Measurements from ENCODE around the gene GSTA5.

The GSTA5 gene

DNA sequence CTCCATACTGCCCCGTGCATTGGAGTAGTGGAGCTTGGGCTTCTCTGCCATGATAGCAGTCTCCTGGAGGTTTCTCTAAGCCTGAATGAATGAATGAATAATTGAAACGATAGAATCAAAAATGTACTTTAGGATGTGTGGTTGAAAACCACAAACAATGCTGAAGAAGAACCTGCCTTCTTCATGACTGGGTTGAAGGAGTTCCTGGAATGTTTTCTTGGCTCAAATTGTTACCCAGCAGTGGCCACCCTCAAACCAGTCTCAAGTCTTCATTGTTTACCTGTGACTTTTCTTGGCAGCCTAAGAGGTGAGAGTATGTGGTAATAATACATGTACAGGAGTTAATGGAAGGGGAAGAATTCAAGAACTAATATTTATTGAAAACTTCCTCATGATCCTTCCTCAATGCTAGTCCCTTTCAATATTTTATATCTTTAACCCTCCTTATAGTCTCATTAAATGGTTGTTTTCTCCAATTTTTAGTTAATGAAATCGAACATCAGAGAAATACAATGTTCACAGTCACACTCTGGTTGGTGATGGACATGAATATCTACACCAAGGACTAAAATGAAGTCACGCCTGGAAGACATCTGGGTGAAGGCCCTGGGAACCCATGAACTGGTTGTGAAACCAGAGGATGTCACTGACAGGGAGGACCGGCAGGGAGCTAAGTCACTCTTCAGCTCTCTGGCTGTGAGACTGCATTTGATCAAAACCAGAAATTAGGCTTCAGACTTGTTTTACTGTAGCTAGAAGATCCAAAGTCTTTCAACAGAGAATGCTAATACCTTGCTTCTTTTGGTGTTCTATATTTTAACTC, at the start of gene GSTA5:
GSTA5 (minus strand) TSS at position 51 of the 823 bp plus-strand sequence.
- Histone ChIP-seq H3K4me3 (ENCODE audit: low read depth, low read length) (no peak within 1 kb of the TSS), H3K27ac (ENCODE audit: low read depth, low read length) (no peak within 1 kb of the TSS), H3K9me3 (ENCODE audit: control insufficient read depth, insufficient read depth, low read depth, low read length) (peaks cover 2% of the 10 kb centered on the region; the same call in 1 of the 2 replicates), H3K9ac (ENCODE audit: low read length) (no peak within 1 kb of the TSS), H3K27me3 (ENCODE audit: control insufficient read depth, insufficient read depth, low read length) (no peaks in the 10 kb centered on the region), H3K4me1 (ENCODE audit: control insufficient read depth, insufficient read depth, low read length) (peaks cover 3% of the 10 kb centered on the region; the same call in 1 of the 2 replicates), H3K36me3 (ENCODE audit: control insufficient read depth, insufficient read depth, low read length) (no peaks in the 10 kb centered on the region)

- H3K9ac ChIP-seq (ENCODE audit: low read length): no peak overlapping the region
- H3K4me1 ChIP-seq (ENCODE audit: control insufficient read depth, insufficient read depth, low read length): no peaks in the 10 kb centered on the region
- no peaks in the 10 kb centered on the region for H3K9me3 ChIP-seq (ENCODE audit: control insufficient read depth, insufficient read depth, low read depth, low read length)
- no peaks in the 10 kb centered on the region for H3K27me3 ChIP-seq (ENCODE audit: control insufficient read depth, insufficient read depth, low read length)
- no peaks in the 10 kb centered on the region for H3K36me3 ChIP-seq (ENCODE audit: control insufficient read depth, insufficient read depth, low read length)
- no peak overlapping the region for H3K4me3 ChIP-seq (ENCODE audit: low read depth, low read length)
- H3K27ac ChIP-seq (ENCODE audit: low read depth, low read length): no peak overlapping the region
Observed at GRCh38 chr6:52890018-52890417, 49.4 kb upstream of the GSTA5 start.

DNA sequence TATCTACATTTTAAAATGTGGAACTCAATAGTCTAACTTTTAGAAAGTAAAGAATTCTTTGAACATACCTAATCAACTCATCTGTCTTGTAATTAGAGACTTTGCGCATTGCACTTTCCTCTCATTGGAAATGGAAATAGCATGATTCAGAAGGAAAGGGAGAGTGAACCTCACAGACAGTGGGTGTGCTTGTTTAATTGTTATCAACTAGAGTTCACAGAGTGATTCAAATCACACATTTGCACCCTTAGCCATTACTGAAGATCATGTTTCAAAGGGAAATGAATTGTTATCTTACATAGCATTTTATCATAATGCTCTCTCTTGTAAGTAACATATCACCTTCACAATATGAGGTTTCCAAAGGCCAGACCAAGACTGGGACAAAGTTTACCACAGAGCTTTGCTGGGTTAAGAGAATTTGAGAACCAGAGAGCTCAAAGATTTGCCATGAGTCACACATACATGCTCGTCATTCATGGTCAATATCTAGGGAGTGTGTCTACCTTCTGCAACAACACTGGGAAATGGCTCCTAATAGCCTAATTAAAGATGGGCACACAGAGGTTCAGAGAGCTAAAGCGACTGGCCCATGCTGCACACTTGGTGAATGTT, 47.4 kb upstream of the GSTA5 start:
- no peaks in the 10 kb centered on the region for H3K36me3 ChIP-seq (ENCODE audit: control insufficient read depth, insufficient read depth, low read length)
- H3K27me3 ChIP-seq (ENCODE audit: control insufficient read depth, insufficient read depth, low read length): no peaks in the 10 kb centered on the region
- H3K4me3 ChIP-seq (ENCODE audit: low read depth, low read length): no peak overlapping the region
- no peaks in the 10 kb centered on the region for H3K4me1 ChIP-seq (ENCODE audit: control insufficient read depth, insufficient read depth, low read length)
- no peaks in the 10 kb centered on the region for H3K9me3 ChIP-seq (ENCODE audit: control insufficient read depth, insufficient read depth, low read depth, low read length)
- no peak overlapping the region for H3K9ac ChIP-seq (ENCODE audit: low read length)
- H3K27ac ChIP-seq (ENCODE audit: low read depth, low read length): no peak overlapping the region

DNA sequence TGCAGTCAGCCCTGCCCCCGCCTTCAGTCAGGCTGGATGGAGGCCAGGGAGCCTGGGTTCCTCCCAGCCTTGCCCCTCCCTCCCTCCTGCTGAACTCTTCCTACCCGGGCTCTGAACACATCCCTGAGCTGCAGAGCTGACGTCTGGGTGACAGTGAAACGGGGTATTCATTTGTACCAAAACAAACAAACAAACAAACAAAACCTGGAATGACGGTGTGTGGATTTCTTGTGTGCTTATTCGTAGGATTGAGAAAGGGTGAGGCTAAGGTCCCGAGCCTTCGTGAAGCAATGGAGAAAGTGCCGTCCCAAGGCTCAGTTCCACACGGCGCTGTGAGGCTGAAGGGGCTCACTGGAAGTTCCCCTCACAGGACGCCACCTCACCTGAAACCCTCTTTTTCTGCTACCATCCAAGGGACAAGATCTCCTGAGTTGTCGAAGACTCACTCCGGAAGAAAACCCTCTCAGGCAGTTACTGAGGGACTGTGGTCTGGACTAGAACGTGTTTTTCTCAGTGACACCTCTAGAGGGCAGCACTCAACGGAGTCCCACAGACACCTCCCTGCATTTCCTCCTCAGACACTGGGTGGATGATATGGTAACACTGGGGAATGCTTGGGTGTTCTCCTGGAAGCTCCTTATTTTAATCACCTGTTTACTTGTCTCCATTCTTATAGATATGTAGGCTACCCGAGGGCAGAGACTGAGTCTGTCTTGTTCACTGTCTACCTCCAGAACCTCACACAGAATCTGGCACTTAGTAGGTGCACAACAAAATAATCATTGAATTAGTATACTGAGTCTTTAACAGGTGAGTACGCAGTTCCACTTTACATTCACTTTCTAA, 41.6 kb upstream of the GSTA5 start:
- Histone ChIP-seq H3K9ac (ENCODE audit: low read length) (peak overlapping the region; percentile 57), H3K4me3 (ENCODE audit: low read depth, low read length) (peak overlapping the region; percentile 66), H3K9me3 (ENCODE audit: control insufficient read depth, insufficient read depth, low read depth, low read length) (no peaks in the 10 kb centered on the region), H3K27ac (ENCODE audit: low read depth, low read length) (no peak overlapping the region), H3K4me1 (ENCODE audit: control insufficient read depth, insufficient read depth, low read length) (no peaks in the 10 kb centered on the region), H3K27me3 (ENCODE audit: control insufficient read depth, insufficient read depth, low read length) (no peaks in the 10 kb centered on the region; the same call in 1 of the 2 replicates), H3K36me3 (ENCODE audit: control insufficient read depth, insufficient read depth, low read length) (no peaks in the 10 kb centered on the region)

DNA sequence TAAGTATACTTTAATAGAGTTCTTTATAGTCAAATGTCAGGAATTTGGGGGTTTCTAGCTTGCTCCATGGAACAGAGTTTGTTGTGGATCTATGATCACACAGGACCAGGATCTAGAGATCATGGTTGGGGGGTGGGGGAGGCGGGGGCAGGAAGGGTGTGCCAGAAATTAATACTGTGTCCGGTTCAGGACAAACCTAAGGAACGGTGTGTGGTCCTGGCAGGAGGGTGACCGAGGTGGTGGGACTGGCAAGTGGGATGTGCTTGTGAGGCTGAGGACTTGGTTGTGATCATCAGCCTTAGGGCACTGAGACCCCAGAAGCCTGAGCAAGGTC, 41.0 kb upstream of the GSTA5 start:
- Histone ChIP-seq H3K36me3 (ENCODE audit: control insufficient read depth, insufficient read depth, low read length) (no peaks in the 10 kb centered on the region), H3K27ac (ENCODE audit: low read depth, low read length) (no peak overlapping the region), H3K4me3 (ENCODE audit: low read depth, low read length) (peak overlapping the region; percentile 66), H3K27me3 (ENCODE audit: control insufficient read depth, insufficient read depth, low read length) (no peaks in the 10 kb centered on the region; the same call in 1 of the 2 replicates), H3K9ac (ENCODE audit: low read length) (no peak overlapping the region), H3K4me1 (ENCODE audit: control insufficient read depth, insufficient read depth, low read length) (no peaks in the 10 kb centered on the region), H3K9me3 (ENCODE audit: control insufficient read depth, insufficient read depth, low read depth, low read length) (no peaks in the 10 kb centered on the region)

- Histone ChIP-seq H3K36me3 (ENCODE audit: control insufficient read depth, insufficient read depth, low read length) (no peaks in the 10 kb centered on the region), H3K4me3 (ENCODE audit: low read depth, low read length) (no peak overlapping the region), H3K9ac (ENCODE audit: low read length) (no peak overlapping the region), H3K9me3 (ENCODE audit: control insufficient read depth, insufficient read depth, low read depth, low read length) (no peaks in the 10 kb centered on the region), H3K27me3 (ENCODE audit: control insufficient read depth, insufficient read depth, low read length) (no peaks in the 10 kb centered on the region; the same call in 1 of the 2 replicates), H3K4me1 (ENCODE audit: control insufficient read depth, insufficient read depth, low read length) (no peaks in the 10 kb centered on the region), H3K27ac (ENCODE audit: low read depth, low read length) (no peak overlapping the region)
Observed at GRCh38 chr6:52877786-52878185, 37.2 kb upstream of the GSTA5 start.

GRCh38 chr6:52877168-52877567, 36.6 kb upstream of the GSTA5 start:
- H3K9me3 ChIP-seq (ENCODE audit: control insufficient read depth, insufficient read depth, low read depth, low read length): no peaks in the 10 kb centered on the region
- no peak overlapping the region for H3K4me3 ChIP-seq (ENCODE audit: low read depth, low read length)
- no peak overlapping the region for H3K9ac ChIP-seq (ENCODE audit: low read length)
- no peaks in the 10 kb centered on the region; the same call in 1 of the 2 replicates for H3K27me3 ChIP-seq (ENCODE audit: control insufficient read depth, insufficient read depth, low read length)
- no peaks in the 10 kb centered on the region for H3K36me3 ChIP-seq (ENCODE audit: control insufficient read depth, insufficient read depth, low read length)
- H3K4me1 ChIP-seq (ENCODE audit: control insufficient read depth, insufficient read depth, low read length): no peaks in the 10 kb centered on the region
- H3K27ac ChIP-seq (ENCODE audit: low read depth, low read length): no peak overlapping the region

DNA sequence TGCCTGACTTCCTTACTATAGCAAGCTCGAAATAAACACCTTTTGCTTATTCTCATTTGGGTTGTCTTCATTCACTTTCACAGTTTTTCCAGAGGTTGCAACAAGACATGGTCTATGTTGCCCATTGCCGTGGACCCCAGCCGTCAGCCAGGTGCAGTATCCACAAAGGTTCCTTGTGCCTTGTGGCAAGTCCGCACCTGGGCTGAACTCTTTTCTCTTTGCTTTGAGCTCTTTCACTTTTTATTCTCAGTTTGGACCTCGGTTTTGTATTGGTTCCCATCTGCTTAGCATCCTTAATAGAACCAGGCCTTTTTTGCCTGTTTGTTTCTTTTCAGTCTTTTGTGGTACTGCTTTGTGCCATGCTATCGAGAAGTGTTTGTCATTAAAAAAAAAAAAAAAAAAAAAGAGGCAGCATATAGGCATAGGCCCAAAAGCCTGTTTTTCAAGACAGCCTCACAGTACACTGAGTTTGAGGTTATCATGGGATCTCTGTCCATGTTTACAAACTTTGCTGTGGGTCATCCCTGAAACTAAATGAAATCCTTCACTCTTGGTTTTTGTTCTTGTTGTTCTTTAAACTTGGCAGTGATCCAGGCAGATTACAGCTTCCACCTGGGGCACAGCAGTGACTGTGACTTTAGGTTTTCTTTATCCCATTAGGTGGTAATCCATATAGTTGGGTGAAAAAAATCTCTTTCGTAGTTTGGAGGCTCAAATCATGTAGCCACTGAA, 35.6 kb upstream of the GSTA5 start:
- Histone ChIP-seq H3K36me3 (ENCODE audit: control insufficient read depth, insufficient read depth, low read length) (no peaks in the 10 kb centered on the region), H3K4me3 (ENCODE audit: low read depth, low read length) (no peak overlapping the region), H3K9me3 (ENCODE audit: control insufficient read depth, insufficient read depth, low read depth, low read length) (no peaks in the 10 kb centered on the region), H3K4me1 (ENCODE audit: control insufficient read depth, insufficient read depth, low read length) (no peaks in the 10 kb centered on the region), H3K27me3 (ENCODE audit: control insufficient read depth, insufficient read depth, low read length) (no peaks in the 10 kb centered on the region; the same call in 1 of the 2 replicates), H3K27ac (ENCODE audit: low read depth, low read length) (no peak overlapping the region), H3K9ac (ENCODE audit: low read length) (no peak overlapping the region)

GRCh38 chr6:52872031-52872430, 31.4 kb upstream of the GSTA5 start:
- Histone ChIP-seq H3K9me3 (ENCODE audit: control insufficient read depth, insufficient read depth, low read depth, low read length) (no peaks in the 10 kb centered on the region), H3K4me1 (ENCODE audit: control insufficient read depth, insufficient read depth, low read length) (no peaks in the 10 kb centered on the region; the same call in 1 of the 2 replicates), H3K9ac (ENCODE audit: low read length) (no peak overlapping the region), H3K4me3 (ENCODE audit: low read depth, low read length) (no peak overlapping the region), H3K36me3 (ENCODE audit: control insufficient read depth, insufficient read depth, low read length) (no peaks in the 10 kb centered on the region), H3K27me3 (ENCODE audit: control insufficient read depth, insufficient read depth, low read length) (no peaks in the 10 kb centered on the region), H3K27ac (ENCODE audit: low read depth, low read length) (no peak overlapping the region)

DNA sequence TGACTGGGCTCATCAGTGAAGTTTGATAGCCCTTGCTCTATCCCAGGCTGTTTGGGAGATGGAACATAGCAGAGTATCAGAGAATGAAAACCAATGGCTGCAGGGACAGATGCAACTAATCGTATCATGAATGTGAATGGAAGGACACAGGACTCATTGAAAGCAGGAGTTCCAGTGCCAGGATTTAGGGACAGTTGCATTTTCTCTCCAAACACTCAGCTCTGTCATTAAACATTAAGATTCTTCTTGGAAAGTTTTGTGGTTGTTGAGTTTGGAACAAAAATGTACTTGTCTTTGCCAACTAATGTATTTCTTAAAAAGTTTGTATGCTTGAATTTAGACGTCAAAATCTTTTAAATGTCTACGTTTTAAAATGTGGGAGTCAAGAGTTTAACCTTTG, 31.0 kb upstream of the GSTA5 start:
- Histone ChIP-seq H3K4me3 (ENCODE audit: low read depth, low read length) (no peak overlapping the region), H3K4me1 (ENCODE audit: control insufficient read depth, insufficient read depth, low read length) (no peaks in the 10 kb centered on the region; the same call in 1 of the 2 replicates)

More for the DNA sequence above, 31.0 kb upstream of the GSTA5 start:
- Histone ChIP-seq H3K9me3 (ENCODE audit: control insufficient read depth, insufficient read depth, low read depth, low read length) (no peaks in the 10 kb centered on the region), H3K9ac (ENCODE audit: low read length) (no peak overlapping the region), H3K27ac (ENCODE audit: low read depth, low read length) (no peak overlapping the region), H3K27me3 (ENCODE audit: control insufficient read depth, insufficient read depth, low read length) (no peaks in the 10 kb centered on the region), H3K36me3 (ENCODE audit: control insufficient read depth, insufficient read depth, low read length) (no peaks in the 10 kb centered on the region)

Data from HUES6 (cell line).